SK-N-SH treated with all-trans-retinoic acid at 6 μM for 48 hours (cell line): ENCODE measurements around the gene TRPM5.

ENCODE experiments used
- ATAC-seq: fragments of 200-7000 bp; cut with Tn5 transposase; 3 replicates; pipeline ENCODE4 v1.9.1; 2020; ENCODE audit warnings: mild to moderate bottlenecking, moderate library complexity
- ARNTL ChIP-seq: fragments of 450-650 bp; formaldehyde crosslinking; IDR thresholded peaks from 2 replicates; pipeline ENCODE4 v1.5.0; 2020; ENCODE audit warnings: low read depth, mild to moderate bottlenecking, moderate library complexity, borderline replicate concordance
- BACH2 ChIP-seq: fragments of 250-450 bp; sonication (Bioruptor Pico); IDR thresholded peaks from 2 replicates; pipeline ENCODE4 v1.9.0; 2021; ENCODE audit warnings: mild to moderate bottlenecking, borderline replicate concordance
- CREB5 ChIP-seq: fragments of 250-450 bp; sonication (Bioruptor Pico); IDR thresholded peaks from 2 replicates; pipeline ENCODE4 v1.5.1; 2020; ENCODE audit warnings: low read depth, mild to moderate bottlenecking, moderate library complexity
- CSRNP3 ChIP-seq: fragments of 250-450 bp; sonication (Bioruptor Pico); IDR thresholded peaks from 2 replicates; pipeline ENCODE4 v1.5.1; 2021; ENCODE audit warnings: mild to moderate bottlenecking, moderate library complexity
- ESRRG ChIP-seq: fragments of 250-450 bp; sonication (Bioruptor Pico); IDR thresholded peaks from 2 replicates; pipeline ENCODE4 v1.6.1; 2021; ENCODE audit warnings: mild to moderate bottlenecking
- GLIS3 ChIP-seq: fragments of 250-450 bp; sonication (Bioruptor Pico); IDR thresholded peaks from 2 replicates; pipeline ENCODE4 v1.5.0; 2020; ENCODE audit warnings: mild to moderate bottlenecking, moderate library complexity
- ISL1 ChIP-seq: fragments of 250-450 bp; sonication (Bioruptor Pico); IDR thresholded peaks from 2 replicates; pipeline ENCODE4 v2.1.2; 2022; ENCODE audit warnings: mild to moderate bottlenecking, moderate library complexity
- OSR1 ChIP-seq: fragments of 250-450 bp; sonication (Bioruptor Pico); IDR thresholded peaks from 2 replicates; pipeline ENCODE4 v1.8.0; 2022; ENCODE audit warnings: moderate library complexity, mild to moderate bottlenecking, inconsistent platforms
- PATZ1 ChIP-seq: fragments of 250-450 bp; sonication (Bioruptor Pico); IDR thresholded peaks from 2 replicates; pipeline ENCODE4 v1.8.0; 2020; ENCODE audit warnings: mild to moderate bottlenecking, moderate library complexity, borderline replicate concordance
- POU6F1 ChIP-seq: fragments of 250-450 bp; sonication (Bioruptor Pico); IDR thresholded peaks from 2 replicates; pipeline ENCODE4 v1.8.0; 2021; ENCODE audit warnings: low read depth, mild to moderate bottlenecking, moderate library complexity, borderline replicate concordance
- PPARA ChIP-seq: fragments of 250-450 bp; sonication (Bioruptor Pico); IDR thresholded peaks from 2 replicates; pipeline ENCODE4 v1.5.0; 2020; ENCODE audit warnings: mild to moderate bottlenecking, borderline replicate concordance
- RARB ChIP-seq: fragments of 250-450 bp; sonication (Bioruptor Pico); IDR thresholded peaks from 2 replicates; pipeline ENCODE4 v1.8.0; 2021; ENCODE audit warnings: mild to moderate bottlenecking, moderate library complexity
- SNAI2 ChIP-seq: fragments of 250-450 bp; sonication (Bioruptor Pico); IDR thresholded peaks from 2 replicates; pipeline ENCODE4 v1.5.0; 2020; ENCODE audit warnings: mild to moderate bottlenecking, moderate library complexity
- TCF4 ChIP-seq: fragments of 250-450 bp; sonication (Bioruptor Pico); IDR thresholded peaks from 2 replicates; pipeline ENCODE4 v1.8.0; 2021; ENCODE audit warnings: mild to moderate bottlenecking, moderate library complexity, borderline replicate concordance
- TOX ChIP-seq: fragments of 250-450 bp; sonication (Bioruptor Pico); IDR thresholded peaks from 2 replicates; pipeline ENCODE4 v1.8.0; 2021; ENCODE audit warnings: mild to moderate bottlenecking, moderate library complexity, borderline replicate concordance
- TSHZ2 ChIP-seq: fragments of 250-450 bp; sonication (Bioruptor Pico); IDR thresholded peaks from 2 replicates; pipeline ENCODE4 v1.5.0; 2020; ENCODE audit warnings: mild to moderate bottlenecking, moderate library complexity
- ZC3H10 ChIP-seq: fragments of 250-450 bp; sonication (Bioruptor Pico); IDR thresholded peaks from 2 replicates; pipeline ENCODE4 v1.5.1; 2021; ENCODE audit warnings: mild to moderate bottlenecking, moderate library complexity
- ZFP30 ChIP-seq: fragments of 450-650 bp; formaldehyde crosslinking; IDR thresholded peaks from 2 replicates; pipeline ENCODE4 v1.5.0; 2022; ENCODE audit warnings: mild to moderate bottlenecking, moderate library complexity
- ZNF70 ChIP-seq: fragments of 450-650 bp; formaldehyde crosslinking; IDR thresholded peaks from 2 replicates; pipeline ENCODE4 v1.5.0; 2020; ENCODE audit warnings: mild to moderate bottlenecking, moderate library complexity
- ZNF8 ChIP-seq: fragments of 450-650 bp; formaldehyde crosslinking; IDR thresholded peaks from 2 replicates; pipeline ENCODE4 v1.5.0; 2020; ENCODE audit warnings: mild to moderate bottlenecking, moderate library complexity

Gene TRPM5

GRCh38 chr11:2408671-2409070, 35.6 kb downstream of the TRPM5 start:
- no peak for ATAC-seq
- TF ChIP-seq PPARA (CRISPR knock-in tag), result no peak
- TF ChIP-seq BACH2, result no peak
- TF ChIP-seq OSR1 (CRISPR knock-in tag), result no peak
- no peak for TF ChIP-seq ESRRG

GRCh38 chr11:2406878-2407410, 37.4 kb downstream of the TRPM5 start:
- ATAC-seq, result no peak

GRCh38 chr11:2406451-2406850, 37.9 kb downstream of the TRPM5 start:
- no peak for ATAC-seq
- TF ChIP-seq ARNTL (CRISPR knock-in tag), result no peak
- TF ChIP-seq TSHZ2, result no peak
- no peak for TF ChIP-seq ZNF8 (CRISPR knock-in tag)
- TF ChIP-seq ZFP30 (CRISPR knock-in tag), result no peak
- no peak for TF ChIP-seq OSR1 (CRISPR knock-in tag)

More at GRCh38 chr11:2406878-2407410, 37.4 kb downstream of the TRPM5 start:
- TF ChIP-seq PPARA (CRISPR knock-in tag), result no peak
- TF ChIP-seq ZC3H10 (CRISPR knock-in tag), result no peak
- TF ChIP-seq RARB (CRISPR knock-in tag), result no peak
- TF ChIP-seq PATZ1 (CRISPR knock-in tag), result no peak

- TF ChIP-seq TSHZ2 (no peak), SNAI2 (CRISPR knock-in tag) (no peak), BACH2 (no peak), POU6F1 (no peak), OSR1 (CRISPR knock-in tag) (no peak), ZNF70 (no peak), ISL1 (CRISPR knock-in tag) (no peak), GLIS3 (CRISPR knock-in tag) (no peak), ESRRG (no peak), ARNTL (CRISPR knock-in tag) (no peak), PATZ1 (CRISPR knock-in tag) (no peak), CSRNP3 (CRISPR knock-in tag) (no peak), CREB5 (CRISPR knock-in tag) (no peak), TCF4 (CRISPR knock-in tag) (no peak), ZNF8 (CRISPR knock-in tag) (no peak), TOX (CRISPR knock-in tag) (no peak)
- ATAC-seq, result no peak
Observed at GRCh38 chr11:2404735-2405196, 39.5 kb downstream of the TRPM5 start.
